ENCODE data around the gene FBXO11. TPM values are rescaled to one million over a fixed set of nuclear protein-coding genes. Genes with fewer than 3 reads are reported as not detected.

Gene FBXO11
- total and polyA plus RNA-seq, 10 of the 15 experiments (the other 5 are each of a cell fraction or from before 2014, with no cell fraction given): 5.9 to 38.9 (median 22.5) TPM

GRCh38 chr2:47782671-47783485 is 123.4 kb downstream of the FBXO11 start, which contains the start of gene MSH6 (continued):
- TF ChIP-seq MYB (IDR thresholded peaks at IDR 0.05; ENCODE audit: borderline replicate concordance, low read depth, low read length) (no peak), POLR2A (IDR thresholded peaks at IDR 0.05; ENCODE audit: low read depth, low read length) (peak; percentile 92), ZZZ3 (IDR thresholded peaks at IDR 0.05; ENCODE audit: control insufficient read depth, insufficient read length, low read depth) (no peak), SMAD1 (IDR thresholded peaks at IDR 0.05; ENCODE audit: low read depth, partially characterized antibody) (no peak), SUPT20H (IDR thresholded peaks at IDR 0.05; ENCODE audit: borderline replicate concordance, control insufficient read depth, low read depth, low read length) (no peak), SIX5 (IDR thresholded peaks at IDR 0.05; ENCODE audit: low read depth, low read length, severe bottlenecking) (peak; percentile 5), RAD21 (IDR thresholded peaks at IDR 0.05; ENCODE audit: insufficient read depth, low read depth, low read length) (no peak), CEBPB (IDR thresholded peaks at IDR 0.05; ENCODE audit: borderline replicate concordance in 1 of 2, low read depth in 2 of 2, low read length in 2 of 2) (no peak), TCF12 (IDR thresholded peaks at IDR 0.05; ENCODE audit: low read depth, low read length) (peak; percentile 17; the same call in 1 of the 2 replicates), NBN (IDR thresholded peaks at IDR 0.05) (no peak), HDAC6 (IDR thresholded peaks at IDR 0.05; ENCODE audit: unreplicated experiment) (no peak), MEF2B (IDR thresholded peaks at IDR 0.05; ENCODE audit: partially characterized antibody, poor library complexity, severe bottlenecking) (no peak), BACH1 (IDR thresholded peaks at IDR 0.05; ENCODE audit: borderline replicate concordance) (peak; percentile 96), SRF (IDR thresholded peaks at IDR 0.05; ENCODE audit: low read depth in 2 of 2, low read length in 2 of 2) (no peak), SKIL (IDR thresholded peaks at IDR 0.05; ENCODE audit: low read depth, poor library complexity, severe bottlenecking) (no peak), MTA3 (IDR thresholded peaks at IDR 0.05; ENCODE audit: borderline replicate concordance, low read length) (no peak), SP1 (IDR thresholded peaks at IDR 0.05; ENCODE audit: low read depth, low read length) (peak; percentile 69), CHD4 (IDR thresholded peaks at IDR 0.05) (no peak), ZBTB11 (CRISPR knock-in tag; IDR thresholded peaks at IDR 0.05) (no peak), LARP7 (IDR thresholded peaks at IDR 0.05) (peak; percentile 79; the same call in 1 of the 2 replicates), E2F4 (IDR thresholded peaks at IDR 0.05; ENCODE audit: low read depth, low read length) (peak; percentile 83), KDM1A (IDR thresholded peaks at IDR 0.05; ENCODE audit: borderline replicate concordance) (no peak), JUND (IDR thresholded peaks at IDR 0.05; ENCODE audit: low read depth, low read length) (no peak), SMARCA5 (IDR thresholded peaks at IDR 0.05) (peak; percentile 24; the same call in 1 of the 2 replicates), NR2C2 (IDR thresholded peaks at IDR 0.05; ENCODE audit: borderline replicate concordance, control insufficient read depth, insufficient read length, low read depth) (no peak)

Measured in GM12878 (cell line).